ENCODE results near the gene C2orf42. TPM values are rescaled to one million over a fixed set of nuclear protein-coding genes. Genes with fewer than 3 reads are reported as not detected.

Gene C2orf42
- total RNA-seq, 1 experiment from 2014 or later: 17.4 TPM

- DNase-seq (ENCODE audit: low read depth, low spot score) (no peak), ATAC-seq (no peak)
- no peak overlapping the region for H3K4me3 ChIP-seq (replicated peaks in 1 of 2; ENCODE audit: low read depth in 1 of 2, low read length in 2 of 2)
- ChIA-PET POLR2A (no interaction called here), RAD21 (ENCODE audit: low non-redundant PET in 1 of 2, low total read pairs in 2 of 2, uncharacterized antibody in 2 of 2, unreplicated experiment in 2 of 2) (no interaction called here), CTCF (no interaction called here)
- no peak overlapping the region for H2AFZ ChIP-seq (ENCODE audit: low read depth, low read length, poor library complexity, severe bottlenecking)
- no peaks in the 10 kb centered on the region for H3K9me2 ChIP-seq (ENCODE audit: insufficient read depth)
- no peak overlapping the region for H3K27ac ChIP-seq (ENCODE audit: low read depth, low read length)
- H3K4me1 ChIP-seq (ENCODE audit: control insufficient read depth in 1 of 2, insufficient read depth in 2 of 2, low read length in 2 of 2): no peaks in the 10 kb centered on the region
- no peak overlapping the region for H3K9ac ChIP-seq (ENCODE audit: low read length)
- peaks cover 66% of the 10 kb centered on the region for H3K79me2 ChIP-seq (ENCODE audit: insufficient read depth, low read length)
- TF ChIP-seq TCF7L2 (IDR thresholded peaks at IDR 0.05; ENCODE audit: borderline replicate concordance, extremely low read depth, insufficient read depth, insufficient read length) (no peak), POLR2A (IDR thresholded peaks at IDR 0.05; ENCODE audit: borderline replicate concordance, extremely low read depth, insufficient read depth, insufficient read length) (no peak), SP1 (IDR thresholded peaks at IDR 0.05; ENCODE audit: low read depth) (no peak), REST (IDR thresholded peaks at IDR 0.05; ENCODE audit: low read depth) (no peak)
- TF ChIP-seq, protein P1, sequence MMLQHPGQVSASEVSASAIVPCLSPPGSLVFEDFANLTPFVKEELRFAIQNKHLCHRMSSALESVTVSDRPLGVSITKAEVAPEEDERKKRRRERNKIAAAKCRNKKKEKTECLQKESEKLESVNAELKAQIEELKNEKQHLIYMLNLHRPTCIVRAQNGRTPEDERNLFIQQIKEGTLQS (IDR thresholded peaks at IDR 0.05): no peak
- BruUV-seq (replicated peaks): no TSS peak
- no peak overlapping the region for H3K4me2 ChIP-seq (ENCODE audit: low read length)
- peaks cover 21 to 42% of the 10 kb centered on the region in 2 experiments for H3K36me3 ChIP-seq (ENCODE audit: control insufficient read depth in 1 of 2, insufficient read depth in 2 of 2, low read length in 2 of 2)
- intact Hi-C loops (cut with micrococcal nuclease): no loop called here
- H3K9me3 ChIP-seq (ENCODE audit: control insufficient read depth in 1 of 2, insufficient read depth in 1 of 2, low read depth in 1 of 2, low read length in 2 of 2): no peaks in the 10 kb centered on the region
- no peaks in the 10 kb centered on the region for H3K27me3 ChIP-seq (ENCODE audit: insufficient read depth, low read length)
- no peaks in the 10 kb centered on the region for H4K20me1 ChIP-seq (ENCODE audit: insufficient read depth)
Measured at GRCh38 chr2:70233926-70234325, 43.1 kb upstream of the C2orf42 start.

GRCh38 chr2:70226781-70227180, 36.0 kb upstream of the C2orf42 start:
- Histone ChIP-seq H3K4me1 (ENCODE audit: control insufficient read depth in 1 of 2, insufficient read depth in 2 of 2, low read length in 2 of 2) (no peaks in the 10 kb centered on the region), H3K4me2 (ENCODE audit: low read length) (no peak overlapping the region), H3K36me3 (ENCODE audit: control insufficient read depth in 1 of 2, insufficient read depth in 2 of 2, low read length in 2 of 2) (peaks cover 41 to 74% of the 10 kb centered on the region in 2 experiments), H3K27me3 (ENCODE audit: insufficient read depth, low read length) (no peaks in the 10 kb centered on the region), H3K9me3 (ENCODE audit: control insufficient read depth in 1 of 2, insufficient read depth in 1 of 2, low read depth in 1 of 2, low read length in 2 of 2) (no peaks in the 10 kb centered on the region), H3K9me2 (ENCODE audit: insufficient read depth) (no peaks in the 10 kb centered on the region), H3K27ac (ENCODE audit: low read depth, low read length) (no peak overlapping the region), H4K20me1 (ENCODE audit: insufficient read depth) (no peaks in the 10 kb centered on the region), H2AFZ (ENCODE audit: low read depth, low read length, poor library complexity, severe bottlenecking) (no peak overlapping the region), H3K79me2 (ENCODE audit: insufficient read depth, low read length) (peaks cover 20% of the 10 kb centered on the region), H3K4me3 (replicated peaks in 1 of 2; ENCODE audit: low read depth in 1 of 2, low read length in 2 of 2) (no peak overlapping the region), H3K9ac (ENCODE audit: low read length) (no peak overlapping the region)
- no peak for TF ChIP-seq YY1 (IDR thresholded peaks at IDR 0.05; ENCODE audit: extremely low read depth, insufficient replicate concordance, low read depth, low read length)
- TF ChIP-seq TCF7L2 (IDR thresholded peaks at IDR 0.05; ENCODE audit: borderline replicate concordance, extremely low read depth, insufficient read depth, insufficient read length): no peak
- no peak for TF ChIP-seq MAX (IDR thresholded peaks at IDR 0.05)
- no peak for TF ChIP-seq CTCF (IDR thresholded peaks at IDR 0.05 in 2 of 3, conservative IDR thresholded peaks at IDR 0.05 in 1 of 3; ENCODE audit: borderline replicate concordance in 1 of 3, insufficient read depth in 1 of 3, low read depth in 2 of 3, low read length in 2 of 3)
- no peak for TF ChIP-seq POLR2AphosphoS5 (IDR thresholded peaks at IDR 0.05; ENCODE audit: low read depth, low read length)
- TF ChIP-seq, protein P1 (IDR thresholded peaks at IDR 0.05): no peak
- no peak for TF ChIP-seq JUND (IDR thresholded peaks at IDR 0.05)
- no peak for TF ChIP-seq RAD21 (IDR thresholded peaks at IDR 0.05; ENCODE audit: low read depth)
- TF ChIP-seq POLR2A (IDR thresholded peaks at IDR 0.05; ENCODE audit: borderline replicate concordance, extremely low read depth, insufficient read depth, insufficient read length): no peak
- TF ChIP-seq EZH2phosphoT487 (IDR thresholded peaks at IDR 0.05; ENCODE audit: borderline replicate concordance): no peak
- ChIA-PET RAD21 (ENCODE audit: low non-redundant PET in 1 of 2, low total read pairs in 2 of 2, uncharacterized antibody in 2 of 2, unreplicated experiment in 2 of 2) (no interaction called here), POLR2A (interaction anchor here (1.2 kb wide), 1 partner anchor 36 kb away, joined by 4 read pairs; the partner anchor contains the start of gene C2orf42), CTCF (no interaction called here)
- TSS peak; percentile 15 for BruUV-seq (replicated peaks)
- DNase-seq (ENCODE audit: low read depth, low spot score): no peak
- ATAC-seq: no peak
- intact Hi-C loops (cut with micrococcal nuclease): no loop called here
